H9 (cell line): Measurements from ENCODE around the gene EPHA4. TPM values are rescaled to one million over a fixed set of nuclear protein-coding genes. Genes with fewer than 3 reads are reported as not detected.

ENCODE experiments used
- DNase-seq: peaks from one replicate; pipeline ENCODE4 v3.0.0-alpha.2; 2017
- H2AFZ ChIP-seq: one replicate; pipeline ENCODE4 v1.6.1; 2013; ENCODE audit warnings: mild to moderate bottlenecking, low read length, control low read depth, moderate library complexity
- H2AK5ac ChIP-seq: 2 replicates; pipeline ENCODE4 v1.6.1; 2013; ENCODE audit warnings: low read length, control low read depth, mixed read lengths; ENCODE audit not compliant: insufficient read length
- H2BK120ac ChIP-seq: one replicate; pipeline ENCODE4 v1.6.1; 2013; ENCODE audit warnings: low read depth, mild to moderate bottlenecking, low read length, control low read depth, inconsistent platforms; ENCODE audit not compliant: poor library complexity, severe bottlenecking
- H2BK12ac ChIP-seq: 2 replicates; pipeline ENCODE4 v1.6.1; 2013; ENCODE audit warnings: low read length, control low read depth, mixed read lengths, low read depth; ENCODE audit not compliant: insufficient read length
- H2BK15ac ChIP-seq: 2 replicates; pipeline ENCODE4 v1.6.1; 2013; ENCODE audit warnings: low read depth, low read length, control low read depth
- H2BK20ac ChIP-seq: one replicate; pipeline ENCODE4 v1.6.1; 2013; ENCODE audit warnings: low read depth, mild to moderate bottlenecking, low read length, control low read depth, inconsistent platforms; ENCODE audit not compliant: poor library complexity, severe bottlenecking
- H2BK5ac ChIP-seq: 2 replicates; pipeline ENCODE4 v1.6.1; 2013; ENCODE audit warnings: low read length, control low read depth, mixed read lengths; ENCODE audit not compliant: insufficient read length
- H3K14ac ChIP-seq: 2 replicates; pipeline ENCODE4 v1.6.1; 2013; ENCODE audit warnings: low read length, control low read depth; ENCODE audit not compliant: insufficient read depth
- H3K18ac ChIP-seq: 2 replicates; pipeline ENCODE4 v1.6.1; 2013; ENCODE audit warnings: low read depth, mild to moderate bottlenecking, mixed read lengths, low read length, control low read depth; ENCODE audit not compliant: insufficient read length
- H3K23ac ChIP-seq: 2 replicates; pipeline ENCODE4 v1.6.1; 2013; ENCODE audit warnings: low read length, control low read depth, mixed read lengths, low read depth; ENCODE audit not compliant: insufficient read length
- H3K23me2 ChIP-seq: 2 replicates; pipeline ENCODE4 v1.6.1; 2013; ENCODE audit warnings: low read depth, mild to moderate bottlenecking, mixed read lengths, low read length, control low read depth; ENCODE audit not compliant: insufficient read length, poor library complexity, severe bottlenecking
- H3K27ac ChIP-seq: 2 replicates; pipeline ENCODE4 v1.5.1; 2013; ENCODE audit warnings: low read length, control low read depth, mixed read lengths, low read depth; ENCODE audit not compliant: insufficient read length
- H3K27me3 ChIP-seq: 2 replicates; pipeline ENCODE4 v1.6.1; 2013; ENCODE audit warnings: low read length, control low read depth, inconsistent platforms; ENCODE audit not compliant: insufficient read depth
- H3K4ac ChIP-seq: 2 replicates; pipeline ENCODE4 v1.6.1; 2013; ENCODE audit warnings: low read depth, mild to moderate bottlenecking, control low read depth, inconsistent platforms, low read length, moderate library complexity
- H3K4me1 ChIP-seq: 2 replicates; pipeline ENCODE4 v1.6.1; 2013; ENCODE audit warnings: low read length, control low read depth, inconsistent platforms; ENCODE audit not compliant: insufficient read depth
- H3K4me2 ChIP-seq: 2 replicates; pipeline ENCODE4 v1.6.1; 2013; ENCODE audit warnings: low read length, control low read depth, mixed read lengths; ENCODE audit not compliant: insufficient read length, insufficient read depth
- H3K56ac ChIP-seq: 2 replicates; pipeline ENCODE4 v1.6.1; 2013; ENCODE audit warnings: low read depth, mild to moderate bottlenecking, mixed read lengths, low read length, control low read depth; ENCODE audit not compliant: insufficient read length
- H3K79me1 ChIP-seq: 2 replicates; pipeline ENCODE4 v1.6.1; 2013; ENCODE audit warnings: low read depth, mild to moderate bottlenecking, moderate library complexity, low read length, control low read depth, inconsistent platforms; ENCODE audit not compliant: insufficient read depth, poor library complexity, severe bottlenecking
- H3K79me2 ChIP-seq: 2 replicates; pipeline ENCODE4 v1.6.1; 2013; ENCODE audit warnings: low read length, control low read depth, inconsistent platforms; ENCODE audit not compliant: insufficient read depth
- H3K9ac ChIP-seq: 2 replicates; pipeline ENCODE4 v1.6.1; 2013; ENCODE audit warnings: low read length, control low read depth, mixed read lengths; ENCODE audit not compliant: insufficient read length; ENCODE audit errors: extremely low read depth
- H3K9me3 ChIP-seq: one replicate; pipeline ENCODE4 v1.6.1; 2013; ENCODE audit warnings: low read depth, low read length, inconsistent platforms; ENCODE audit not compliant: control insufficient read depth
- H3T11ph ChIP-seq: one replicate; pipeline ENCODE4 v1.6.1; 2013; ENCODE audit warnings: mild to moderate bottlenecking, low read length, control low read depth, inconsistent platforms
- H4K20me1 ChIP-seq: one replicate; pipeline ENCODE4 v1.6.1; 2013; ENCODE audit not compliant: control insufficient read depth, insufficient read length, insufficient read depth
- H4K5ac ChIP-seq: 2 replicates; pipeline ENCODE4 v1.6.1; 2013; ENCODE audit warnings: low read depth, mild to moderate bottlenecking, mixed read lengths, low read length, control low read depth; ENCODE audit not compliant: insufficient read length
- H4K8ac ChIP-seq: replicated peaks from 2 replicates; pipeline ENCODE4 v1.6.1; 2013; ENCODE audit warnings: low read length, control low read depth, mixed read lengths, low read depth; ENCODE audit not compliant: insufficient read length
- H4K91ac ChIP-seq: 2 replicates; pipeline ENCODE4 v1.6.1; 2013; ENCODE audit warnings: low read depth, mild to moderate bottlenecking, moderate library complexity, mixed read lengths, low read length, control low read depth; ENCODE audit not compliant: insufficient read length
- H3K27ac Mint-ChIP-seq, 3 experiments: 2 replicates in 2 of 3; 3 replicates in 1 of 3; pipeline ENCODE4 v1.8.0; 2020 to 2021; ENCODE audit warnings: mixed read lengths in 3 of 3, mild to moderate bottlenecking in 1 of 3, moderate library complexity in 1 of 3
- H3K27me3 Mint-ChIP-seq: 2 replicates; pipeline ENCODE4 v1.8.0; 2021; ENCODE audit warnings: low read depth, mild to moderate bottlenecking, moderate library complexity, mixed read lengths
- H3K36me3 Mint-ChIP-seq, 3 experiments: 2 replicates in 2 of 3; 3 replicates in 1 of 3; pipeline ENCODE4 v1.8.0; 2020 to 2021; ENCODE audit warnings: low read depth in 3 of 3, mixed read lengths in 3 of 3; ENCODE audit not compliant: insufficient read depth in 1 of 3
- H3K4me1 Mint-ChIP-seq, 2 experiments: 2 replicates each; pipeline ENCODE4 v1.8.0; 2020; ENCODE audit warnings: mixed read lengths in 2 of 2
- H3K4me3 Mint-ChIP-seq, 2 experiments: 2 replicates in 1 of 2; 3 replicates in 1 of 2; pipeline ENCODE4 v1.8.0; 2020 to 2021; ENCODE audit warnings: mild to moderate bottlenecking in 2 of 2, mixed read lengths in 2 of 2, moderate library complexity in 1 of 2
- H3K9me3 Mint-ChIP-seq, 2 experiments: 2 replicates in 1 of 2; 3 replicates in 1 of 2; pipeline ENCODE4 v1.8.0; 2020; ENCODE audit warnings: mild to moderate bottlenecking in 2 of 2, mixed read lengths in 2 of 2, moderate library complexity in 1 of 2
- CTCF ChIP-seq: fragments of 200-600 bp; sonication (generic); conservative IDR thresholded peaks from 3 replicates; pipeline ENCODE4 v1.8.0; 2021; ENCODE audit warnings: antibody characterized with exemption, mild to moderate bottlenecking
- WGBS: extraction: QIAGEN DNeasy Blood & Tissue Kit; methylation state at CpG from one replicate; pipeline ENCODE4 v1.1.7; 2013; ENCODE audit warnings: missing lambda C conversion rate, low lambda C conversion rate, mixed read lengths; ENCODE audit not compliant: insufficient read length; ENCODE audit errors: extremely low coverage; 5-methylcytosine and 5-hydroxymethylcytosine counted together
- total RNA-seq: library from RNA; stranded (reverse); gene quantifications from 2 replicates; pipeline ENCODE4 v1.2.1, GENCODE V29; 2021

EPHA4 gene
- total RNA-seq, 1 experiment from 2014 or later = 25.1 TPM

DNA sequence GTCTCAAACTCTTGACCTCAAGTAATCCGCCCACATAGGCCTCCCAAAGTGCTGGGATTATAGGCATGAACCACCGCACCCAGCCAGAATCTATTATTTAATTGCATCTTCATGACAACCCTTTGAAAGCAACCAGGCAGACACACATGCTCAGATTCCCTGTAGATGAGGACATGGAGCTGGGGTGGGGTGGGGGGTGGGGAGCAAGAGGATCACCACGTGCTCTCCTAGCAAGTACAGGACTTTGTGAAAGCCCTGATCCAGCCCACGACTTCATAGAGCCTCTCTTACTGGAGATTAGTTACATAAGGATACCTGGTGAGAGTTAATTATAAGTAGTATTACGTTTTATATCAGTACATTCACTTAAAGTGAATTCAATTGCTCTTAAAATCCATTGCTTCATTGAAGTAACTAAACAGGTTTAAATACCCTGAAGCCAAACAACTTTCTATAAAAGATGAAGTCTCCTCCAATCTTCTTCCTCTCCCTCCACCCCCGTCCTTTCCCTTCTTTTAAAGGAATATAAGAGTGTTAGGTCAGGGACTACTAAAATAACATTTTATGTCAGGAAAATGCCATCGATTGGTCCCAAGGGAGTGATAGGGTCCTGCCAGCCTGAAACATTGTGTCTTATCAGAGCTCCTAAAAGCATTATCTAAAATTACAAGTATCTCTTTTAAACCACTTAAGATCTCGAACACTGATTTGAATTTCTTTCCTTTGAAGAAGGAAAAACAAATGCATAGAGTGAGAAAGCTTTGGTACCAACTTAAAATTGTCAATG, 123.9 kb downstream of the EPHA4 start:
- H2BK120ac ChIP-seq = no peak overlapping the region
- no peak overlapping the region for H2BK15ac ChIP-seq
- no peak overlapping the region for H4K5ac ChIP-seq
- H2AFZ ChIP-seq = no peak overlapping the region
- H3K9ac ChIP-seq = no peak overlapping the region
- no peaks in the 10 kb centered on the region for H3K27me3 ChIP-seq
- H2BK5ac ChIP-seq = no peak overlapping the region
- no peaks in the 10 kb centered on the region for H3K27me3 Mint-ChIP-seq
- H3K9me3 ChIP-seq = no peaks in the 10 kb centered on the region
- H3T11ph ChIP-seq = no peak overlapping the region
- peaks cover 0 to 24% (median 0%) of the 10 kb centered on the region in 3 experiments; a peak in 2 of 7 replicates for H3K36me3 Mint-ChIP-seq
- no peaks in the 10 kb centered on the region for H4K20me1 ChIP-seq
- H3K4me2 ChIP-seq = no peak overlapping the region
- WGBS = no CpG with 5 or more reads among the region's 8 CpGs
- no peak overlapping the region for H3K56ac ChIP-seq
- H3K4me1 Mint-ChIP-seq = peaks cover 35 to 51% of the 10 kb centered on the region in 2 experiments
- H3K4me1 ChIP-seq = no peaks in the 10 kb centered on the region
- no peak overlapping the region for H3K18ac ChIP-seq
- peak overlapping the region in 1 of 3 experiments; percentile 89; a peak in 2 of 7 replicates for H3K27ac Mint-ChIP-seq
- H3K9me3 Mint-ChIP-seq = no peaks in the 10 kb centered on the region
- H3K79me1 ChIP-seq = no peaks in the 10 kb centered on the region
- H3K23me2 ChIP-seq = no peaks in the 10 kb centered on the region
- H4K8ac ChIP-seq = no peak overlapping the region
- no peaks in the 10 kb centered on the region for H3K79me2 ChIP-seq
- no peak overlapping the region for H4K91ac ChIP-seq
- H3K27ac ChIP-seq = no peak overlapping the region
- no peak overlapping the region for H3K4me3 Mint-ChIP-seq
- no peak for TF ChIP-seq CTCF
- H3K4ac ChIP-seq = no peak overlapping the region
- H3K14ac ChIP-seq = no peak overlapping the region
- H2BK20ac ChIP-seq = no peak overlapping the region
- no peak overlapping the region for H2AK5ac ChIP-seq
- no peak for DNase-seq
- H2BK12ac ChIP-seq = no peak overlapping the region
- H3K23ac ChIP-seq = no peak overlapping the region
